SU-DHL-6 (cell line): ENCODE data around the gene RARA.

ENCODE experiments used
- H2AFZ ChIP-seq: fragments of 200-600 bp; sonication (generic); 2 replicates; pipeline ENCODE4 v1.6.1; 2014; ENCODE audit warnings: low read depth, mild to moderate bottlenecking, moderate library complexity, mixed read lengths, antibody characterized with exemption, low read length; ENCODE audit not compliant: severe bottlenecking
- H3F3A ChIP-seq: fragments of 200-600 bp; shearing (Covaris generic); 2 replicates; pipeline ENCODE4 v1.6.0; 2016; ENCODE audit warnings: antibody characterized with exemption, mild to moderate bottlenecking; ENCODE audit not compliant: insufficient read depth
- H3K27ac ChIP-seq: fragments of 200-600 bp; sonication (generic); 2 replicates; pipeline ENCODE4 v1.5.1; 2016; ENCODE audit warnings: low read depth, mild to moderate bottlenecking, low read length, moderate library complexity, mixed read lengths
- H3K27me3 ChIP-seq: fragments of 200-600 bp; sonication (generic), shearing (Covaris generic); 2 replicates; pipeline ENCODE4 v1.6.0; 2014; ENCODE audit warnings: mild to moderate bottlenecking, low read length
- H3K36me3 ChIP-seq: fragments of 200-600 bp; sonication (generic); 2 replicates; pipeline ENCODE4 v1.6.1; 2014; ENCODE audit warnings: mild to moderate bottlenecking, low read length, mixed read lengths
- H3K4me2 ChIP-seq: fragments of 300-600, 200-600 bp; shearing (Covaris generic), sonication (generic); 2 replicates; pipeline ENCODE4 v1.6.0; 2014; ENCODE audit warnings: low read length, low read depth, mild to moderate bottlenecking; ENCODE audit not compliant: poor library complexity, severe bottlenecking
- H3K4me3 ChIP-seq: fragments of 200-600 bp; sonication (generic); 2 replicates; pipeline ENCODE4 v1.5.1; 2014; ENCODE audit warnings: antibody characterized with exemption, low read length, mild to moderate bottlenecking, mixed read lengths; ENCODE audit not compliant: insufficient read depth, poor library complexity, severe bottlenecking
- H3K79me2 ChIP-seq: fragments of 200-600 bp; sonication (generic); 2 replicates; pipeline ENCODE4 v1.6.1; 2014; ENCODE audit warnings: mild to moderate bottlenecking, low read length, moderate library complexity; ENCODE audit not compliant: insufficient read depth
- H3K9ac ChIP-seq: fragments of 200-600 bp; sonication (generic); 2 replicates; pipeline ENCODE4 v1.7.0; 2014; ENCODE audit warnings: mild to moderate bottlenecking, low read length
- H3K9me2 ChIP-seq: fragments of 200-600 bp; sonication (generic); replicated peaks from 2 replicates; pipeline ENCODE4 v1.6.1; 2014; ENCODE audit warnings: low read length; ENCODE audit not compliant: insufficient read depth
- H3K9me3 ChIP-seq: fragments of 200-600 bp; sonication (generic); 2 replicates; pipeline ENCODE4 v1.6.1; 2014; ENCODE audit warnings: low read length, mixed read lengths; ENCODE audit not compliant: insufficient read depth
- H4K20me1 ChIP-seq: fragments of 200-600 bp; sonication (generic); 2 replicates; pipeline ENCODE4 v1.6.1; 2014; ENCODE audit warnings: low read depth, mild to moderate bottlenecking, antibody characterized with exemption, low read length, moderate library complexity, mixed read lengths
- CTCF ChIP-seq: fragments of 200-600 bp; sonication (generic); IDR thresholded peaks from one replicate; pipeline ENCODE4 v1.5.1; 2017; ENCODE audit warnings: antibody characterized with exemption, mild to moderate bottlenecking, low read length, moderate library complexity; ENCODE audit not compliant: insufficient read depth, poor library complexity, severe bottlenecking
- EZH2phosphoT487 ChIP-seq: fragments of 200-600 bp; sonication (generic), shearing (Covaris generic); conservative IDR thresholded peaks from 2 replicates; pipeline ENCODE4 v1.6.1; 2018; ENCODE audit warnings: mild to moderate bottlenecking, antibody characterized with exemption, low read length, moderate library complexity, mixed read lengths

The RARA gene

GRCh38 chr17:40315206-40315605 is 6.2 kb downstream of the RARA start:
- no peak for TF ChIP-seq EZH2phosphoT487
- TF ChIP-seq CTCF: no peak
- H3K36me3 ChIP-seq: no peaks in the 10 kb centered on the region
- H3K9ac ChIP-seq: no peak overlapping the region
- peaks cover 15% of the 10 kb centered on the region; the same call in 1 of the 2 replicates for H3K79me2 ChIP-seq
- H3K27ac ChIP-seq: no peak overlapping the region; the same call in 1 of the 2 replicates
- H3K9me2 ChIP-seq: no peaks in the 10 kb centered on the region
- H3F3A ChIP-seq: no peaks in the 10 kb centered on the region
- H2AFZ ChIP-seq: no peak overlapping the region
- no peak overlapping the region for H3K4me2 ChIP-seq
- H3K9me3 ChIP-seq: no peaks in the 10 kb centered on the region
- no peak overlapping the region for H3K4me3 ChIP-seq
- no peaks in the 10 kb centered on the region for H4K20me1 ChIP-seq
- no peaks in the 10 kb centered on the region for H3K27me3 ChIP-seq

- no peaks in the 10 kb centered on the region for H3K27me3 ChIP-seq
- peaks cover 22% of the 10 kb centered on the region; the same call in 1 of the 2 replicates for H3K79me2 ChIP-seq
- H4K20me1 ChIP-seq: no peaks in the 10 kb centered on the region
- no peaks in the 10 kb centered on the region for H3K36me3 ChIP-seq
- no peak overlapping the region for H3K4me3 ChIP-seq
- TF ChIP-seq EZH2phosphoT487: no peak
- TF ChIP-seq CTCF: no peak
- no peak overlapping the region for H2AFZ ChIP-seq
- H3K9me3 ChIP-seq: no peaks in the 10 kb centered on the region
- H3K4me2 ChIP-seq: no peak overlapping the region
- no peak overlapping the region; the same call in 1 of the 2 replicates for H3K27ac ChIP-seq
- H3K9me2 ChIP-seq: no peaks in the 10 kb centered on the region
- H3K9ac ChIP-seq: no peak overlapping the region
- peaks cover 5% of the 10 kb centered on the region; the same call in 1 of the 2 replicates for H3F3A ChIP-seq
Observed at GRCh38 chr17:40315678-40316570, 6.9 kb downstream of the RARA start.

- Histone ChIP-seq H2AFZ (no peak overlapping the region), H3K27ac (no peak overlapping the region), H3K79me2 (peaks cover 29% of the 10 kb centered on the region; the same call in 1 of the 2 replicates)
Observed at GRCh38 chr17:40316571-40317344, 7.8 kb downstream of the RARA start.

More at GRCh38 chr17:40316571-40317344, 7.8 kb downstream of the RARA start:
- no peaks in the 10 kb centered on the region for H3K9me3 ChIP-seq
- no peak overlapping the region for H3K9ac ChIP-seq
- no peak for TF ChIP-seq CTCF
- TF ChIP-seq EZH2phosphoT487: no peak
- H3K36me3 ChIP-seq: no peaks in the 10 kb centered on the region
- peak overlapping the region; percentile 81 for H3K4me2 ChIP-seq
- no peak overlapping the region for H3K4me3 ChIP-seq
- peaks cover 6% of the 10 kb centered on the region; the same call in 1 of the 2 replicates for H3F3A ChIP-seq
- H3K27me3 ChIP-seq: no peaks in the 10 kb centered on the region
- no peaks in the 10 kb centered on the region for H3K9me2 ChIP-seq
- H4K20me1 ChIP-seq: no peaks in the 10 kb centered on the region
